Measurements from ENCODE around the gene CYP2F1. TPM values are rescaled to one million over a fixed set of nuclear protein-coding genes. Genes with fewer than 3 reads are reported as not detected.

The CYP2F1 gene, protein sequence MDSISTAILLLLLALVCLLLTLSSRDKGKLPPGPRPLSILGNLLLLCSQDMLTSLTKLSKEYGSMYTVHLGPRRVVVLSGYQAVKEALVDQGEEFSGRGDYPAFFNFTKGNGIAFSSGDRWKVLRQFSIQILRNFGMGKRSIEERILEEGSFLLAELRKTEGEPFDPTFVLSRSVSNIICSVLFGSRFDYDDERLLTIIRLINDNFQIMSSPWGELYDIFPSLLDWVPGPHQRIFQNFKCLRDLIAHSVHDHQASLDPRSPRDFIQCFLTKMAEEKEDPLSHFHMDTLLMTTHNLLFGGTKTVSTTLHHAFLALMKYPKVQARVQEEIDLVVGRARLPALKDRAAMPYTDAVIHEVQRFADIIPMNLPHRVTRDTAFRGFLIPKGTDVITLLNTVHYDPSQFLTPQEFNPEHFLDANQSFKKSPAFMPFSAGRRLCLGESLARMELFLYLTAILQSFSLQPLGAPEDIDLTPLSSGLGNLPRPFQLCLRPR
- 1 to 10 TPM in 2 of 3 donors, under 1 TPM in 1; 0.93 to 4.7 (median 4.5) TPM for total RNA-seq
- total RNA-seq (2013), result 0.32 TPM

GRCh38 chr19:41114132-41114531 lies at the start of gene CYP2F1:
Gene CYP2F1, plus strand, starts transcription at chr19:41114432. Its CDS starts 1,757 bp downstream, at chr19:41116189.
- WGBS (ENCODE audit: insufficient coverage), result 76% methylated on average over 6 of the region's 7 CpGs
- Histone ChIP-seq H3K4me3 (ENCODE audit: low read length) (no peak within 1 kb of the TSS), H3K9me3 (ENCODE audit: control insufficient read depth, insufficient read depth, low read length) (no peaks in the 10 kb centered on the region), H3K27me3 (ENCODE audit: control insufficient read depth, insufficient read depth, low read length) (no peaks in the 10 kb centered on the region), H3K4me1 (ENCODE audit: control insufficient read depth, insufficient read depth, low read length) (peaks cover 4% of the 10 kb centered on the region), H3K27ac (ENCODE audit: low read length) (no peak within 1 kb of the TSS), H3K36me3 (ENCODE audit: control insufficient read depth, insufficient read depth, low read length) (no peaks in the 10 kb centered on the region)
- ATAC-seq, result no peak
- Mint-ChIP-seq H3K27ac (peak within 1 kb of the TSS in 1 of 2 donors; percentile 7), H3K9me3 (peaks cover 0 to 2% of the 10 kb centered on the region in 2 donors), H3K4me3 (no peak within 1 kb of the TSS), H3K4me1 (peaks cover 0 to 10% of the 10 kb centered on the region in 2 donors), H3K36me3 (no peaks in the 10 kb centered on the region), H3K27me3 (ENCODE audit: low read depth in 2 of 2) (peaks cover 0 to 3% of the 10 kb centered on the region in 2 donors)
- TF ChIP-seq CTCF (IDR thresholded peaks at IDR 0.05), result no peak
- DNase-seq, result no peak
- intact Hi-C loops (cut with micrococcal nuclease), result no loop called here

GRCh38 chr19:41064974-41065569 lies 49.2 kb upstream of the CYP2F1 start:
- WGBS (ENCODE audit: insufficient coverage), result 67% methylated on average over 7 of the region's 7 CpGs
- no peak for TF ChIP-seq CTCF (IDR thresholded peaks at IDR 0.05)
- Histone ChIP-seq H3K4me3 (ENCODE audit: low read length) (no peak overlapping the region), H3K36me3 (ENCODE audit: control insufficient read depth, insufficient read depth, low read length) (no peaks in the 10 kb centered on the region), H3K4me1 (ENCODE audit: control insufficient read depth, insufficient read depth, low read length) (no peaks in the 10 kb centered on the region), H3K27me3 (ENCODE audit: control insufficient read depth, insufficient read depth, low read length) (peaks cover 2% of the 10 kb centered on the region), H3K9me3 (ENCODE audit: control insufficient read depth, insufficient read depth, low read length) (no peaks in the 10 kb centered on the region), H3K27ac (ENCODE audit: low read length) (no peak overlapping the region)
- Mint-ChIP-seq H3K4me1 (peaks cover 0 to 4% of the 10 kb centered on the region in 2 donors), H3K9me3 (no peaks in the 10 kb centered on the region), H3K4me3 (no peak overlapping the region), H3K36me3 (no peaks in the 10 kb centered on the region), H3K27ac (no peak overlapping the region), H3K27me3 (ENCODE audit: low read depth in 2 of 2) (peaks cover 25 to 36% of the 10 kb centered on the region in 2 donors)
- ATAC-seq, result no peak
- intact Hi-C loops (cut with micrococcal nuclease), result loop anchor here (5.0 kb wide), 1 partner anchor 173 kb away; no protein-coding TSS in a partner anchor
- DNase-seq, result peak in 1 of 2 donors; percentile 10

DNA sequence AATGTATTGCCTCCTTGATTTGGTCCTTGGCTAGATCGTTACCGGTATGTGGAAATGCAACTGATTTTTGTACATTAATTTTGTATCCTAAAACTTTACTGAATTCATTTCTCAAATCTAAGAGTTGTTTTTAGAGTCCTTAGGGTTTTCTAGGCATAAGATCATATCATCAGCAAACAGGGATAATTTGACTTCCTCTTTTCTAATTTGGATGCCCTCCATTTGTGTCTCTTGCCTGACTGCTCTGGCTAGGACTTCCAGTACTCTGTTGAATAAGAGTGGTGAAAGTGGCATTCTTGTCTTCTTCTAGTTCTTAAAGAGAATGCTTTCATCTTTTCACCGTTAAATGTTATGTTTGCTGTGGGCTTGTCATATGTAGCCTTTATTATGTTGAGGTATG lies 37.9 kb upstream of the CYP2F1 start:
- no peak for TF ChIP-seq CTCF (IDR thresholded peaks at IDR 0.05)
- H3K27me3 Mint-ChIP-seq (ENCODE audit: low read depth in 2 of 2), result peaks cover 29 to 60% of the 10 kb centered on the region in 2 donors
- Histone ChIP-seq H3K36me3 (ENCODE audit: control insufficient read depth, insufficient read depth, low read length) (no peaks in the 10 kb centered on the region), H3K4me1 (ENCODE audit: control insufficient read depth, insufficient read depth, low read length) (no peaks in the 10 kb centered on the region), H3K27ac (ENCODE audit: low read length) (no peak overlapping the region), H3K9me3 (ENCODE audit: control insufficient read depth, insufficient read depth, low read length) (no peaks in the 10 kb centered on the region), H3K4me3 (ENCODE audit: low read length) (no peak overlapping the region), H3K27me3 (ENCODE audit: control insufficient read depth, insufficient read depth, low read length) (peaks cover 2% of the 10 kb centered on the region)
- no peak for ATAC-seq
- H3K4me1 Mint-ChIP-seq, result no peaks in the 10 kb centered on the region
- intact Hi-C loops (cut with micrococcal nuclease), result no loop called here
- peaks cover 4 to 7% of the 10 kb centered on the region in 2 donors for H3K9me3 Mint-ChIP-seq
- no peak overlapping the region for H3K27ac Mint-ChIP-seq
- peaks cover 16% of the 10 kb centered on the region for H3K36me3 Mint-ChIP-seq
- DNase-seq, result no peak
- 89% methylated on average over 1 of the region's 3 CpGs for WGBS (ENCODE audit: insufficient coverage)
- no peak overlapping the region for H3K4me3 Mint-ChIP-seq
